ENCODE data around the gene RAPSN.

RAPSN gene

DNA sequence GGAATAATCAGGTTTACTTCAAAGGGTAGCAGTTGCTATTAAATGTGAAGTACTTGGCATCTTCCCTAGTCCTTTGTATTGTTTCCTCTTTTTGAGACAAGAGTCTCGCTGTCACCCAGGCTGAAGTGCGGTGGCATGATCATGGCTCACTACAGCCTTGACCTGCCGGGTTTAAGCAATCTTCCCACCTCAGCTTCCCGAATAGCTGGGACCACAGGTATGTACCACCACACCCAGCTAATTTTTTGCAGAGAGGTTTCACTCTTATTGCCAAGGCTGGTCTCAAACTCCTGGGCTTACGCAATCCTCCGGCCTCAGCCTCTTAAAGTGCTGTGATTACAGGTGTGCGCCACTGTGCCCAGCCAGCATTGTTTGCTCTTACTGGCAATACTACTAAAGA is 36.2 kb upstream of the RAPSN start:
- TF ChIP-seq PAX5 (IDR thresholded peaks at IDR 0.05; ENCODE audit: insufficient read depth, low read length, severe bottlenecking) = no peak
- no peak for TF ChIP-seq TAF1 (IDR thresholded peaks at IDR 0.05; ENCODE audit: low read depth, low read length)
- no peak for TF ChIP-seq SPI1 (IDR thresholded peaks at IDR 0.05; ENCODE audit: low read depth, low read length)
- TF ChIP-seq POLR2A (IDR thresholded peaks at IDR 0.05; ENCODE audit: low read depth, low read length) = no peak
- TF ChIP-seq POLR2AphosphoS5 (IDR thresholded peaks at IDR 0.05; ENCODE audit: low read depth, low read length) = no peak
- no peak for TF ChIP-seq POU2F2 (IDR thresholded peaks at IDR 0.05; ENCODE audit: low read depth, low read length)
- DNase-seq (ENCODE audit: insufficient read length, low spot score) (no peak), FAIRE-seq (no peak)

DNA sequence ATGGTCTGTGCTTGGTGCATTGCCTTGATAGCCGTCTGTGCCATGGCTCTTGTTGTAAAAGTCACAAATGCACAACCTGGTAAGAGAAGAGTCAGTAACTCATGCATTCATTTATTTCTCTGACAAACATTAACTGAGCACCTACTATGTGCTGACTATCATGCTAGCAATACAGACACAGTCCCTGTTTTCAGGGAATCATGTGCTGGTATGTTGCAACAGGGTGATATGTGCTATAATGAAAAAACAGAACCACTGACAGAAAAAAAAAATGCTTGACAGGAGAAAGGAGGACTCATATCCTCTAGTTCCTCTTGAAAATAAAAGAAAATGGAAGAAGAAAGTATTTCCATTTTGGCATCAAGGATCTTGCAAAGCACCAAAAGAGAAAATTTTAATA is 34.5 kb upstream of the RAPSN start:
- FAIRE-seq (no peak), DNase-seq (ENCODE audit: insufficient read length, low spot score) (no peak)
- TF ChIP-seq POU2F2 (IDR thresholded peaks at IDR 0.05; ENCODE audit: low read depth, low read length) (no peak), TAF1 (IDR thresholded peaks at IDR 0.05; ENCODE audit: low read depth, low read length) (no peak), SPI1 (IDR thresholded peaks at IDR 0.05; ENCODE audit: low read depth, low read length) (no peak)

DNA sequence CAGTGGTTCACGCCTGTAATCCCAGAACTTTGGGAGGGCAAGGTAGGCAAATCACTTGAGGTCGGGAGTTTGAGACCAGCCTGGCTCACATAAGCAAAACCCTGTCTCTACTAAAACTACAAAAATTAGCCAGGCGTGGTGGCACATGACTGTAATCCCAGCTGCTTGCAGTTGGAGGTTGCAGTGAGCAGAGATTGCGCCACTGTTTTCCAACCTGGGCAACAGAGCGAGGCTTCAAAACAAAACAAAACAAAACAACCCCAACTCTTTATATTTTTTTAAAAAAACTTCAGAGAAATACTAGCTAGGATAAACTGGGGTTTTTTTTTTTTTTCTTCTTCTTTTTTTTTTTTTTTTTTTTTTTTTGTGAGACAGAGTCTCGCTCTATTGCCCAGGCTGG is 31.8 kb upstream of the RAPSN start:
- DNase-seq (ENCODE audit: insufficient read length, low spot score) = no peak
- TF ChIP-seq POLR2A (IDR thresholded peaks at IDR 0.05; ENCODE audit: low read depth, low read length) (no peak), PAX5 (IDR thresholded peaks at IDR 0.05; ENCODE audit: insufficient read depth, low read length, severe bottlenecking) (no peak), POLR2AphosphoS5 (IDR thresholded peaks at IDR 0.05; ENCODE audit: low read depth, low read length) (no peak), POU2F2 (IDR thresholded peaks at IDR 0.05; ENCODE audit: low read depth, low read length) (no peak)
- no peak for FAIRE-seq

DNA sequence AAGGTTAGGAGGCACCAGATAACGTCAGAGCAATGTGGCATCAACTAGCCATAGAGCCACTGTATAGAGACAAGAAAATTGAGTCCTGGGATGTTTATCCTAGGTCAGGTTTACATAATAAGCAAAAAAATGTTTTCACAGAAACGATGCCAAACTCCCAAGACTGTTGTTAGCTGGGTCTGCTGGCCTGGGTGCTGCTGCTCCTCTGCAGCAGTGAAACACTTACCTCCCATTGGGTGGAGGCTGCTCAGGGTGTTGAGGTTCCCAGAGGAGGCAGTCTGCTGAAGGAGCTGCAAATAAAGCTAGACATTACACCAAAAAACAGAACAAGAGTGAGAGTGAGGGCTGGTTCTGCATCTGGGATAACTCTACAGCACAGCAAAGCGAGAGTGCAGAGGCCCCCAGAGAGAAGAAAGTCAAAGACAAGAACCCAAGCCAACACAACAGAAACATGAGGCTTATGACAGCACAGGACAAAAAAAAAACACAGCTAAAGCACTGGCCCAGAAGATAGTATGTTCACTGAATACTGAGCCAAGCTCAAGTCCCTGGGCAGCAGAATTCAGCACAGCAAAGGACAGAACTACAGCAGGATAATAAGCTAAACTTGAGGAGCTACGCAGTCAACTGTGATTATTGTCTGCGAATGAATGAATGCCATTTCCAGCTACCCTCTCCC is 29.9 kb upstream of the RAPSN start:
- TF ChIP-seq POLR2AphosphoS5 (IDR thresholded peaks at IDR 0.05; ENCODE audit: low read depth, low read length) = no peak
- no peak for TF ChIP-seq SPI1 (IDR thresholded peaks at IDR 0.05; ENCODE audit: low read depth, low read length)
- no peak for TF ChIP-seq TAF1 (IDR thresholded peaks at IDR 0.05; ENCODE audit: low read depth, low read length)
- no peak for TF ChIP-seq PAX5 (IDR thresholded peaks at IDR 0.05; ENCODE audit: insufficient read depth, low read length, severe bottlenecking)
- no peak for TF ChIP-seq POLR2A (IDR thresholded peaks at IDR 0.05; ENCODE audit: low read depth, low read length)
- TF ChIP-seq POU2F2 (IDR thresholded peaks at IDR 0.05; ENCODE audit: low read depth, low read length) = no peak
- FAIRE-seq (no peak), DNase-seq (ENCODE audit: insufficient read length, low spot score) (no peak)

DNA sequence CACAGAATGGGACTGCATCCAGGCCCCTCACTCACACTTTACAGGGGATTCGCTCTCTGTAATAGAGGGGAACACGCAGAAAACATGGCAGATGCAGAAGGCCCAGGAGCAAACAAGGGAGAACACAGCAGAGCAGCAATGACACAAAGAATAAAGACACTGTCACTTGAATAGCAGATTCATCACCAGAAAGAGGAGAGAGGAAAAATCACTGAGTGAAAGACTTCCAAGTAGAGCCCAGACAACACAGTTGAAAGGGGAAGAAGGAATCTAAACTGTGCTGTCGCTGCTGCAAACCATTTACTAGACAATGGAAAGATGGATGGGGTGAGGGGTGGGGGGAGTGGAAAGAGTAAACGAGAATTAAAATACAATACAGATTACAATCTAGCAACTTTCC is 28.8 kb upstream of the RAPSN start:
- FAIRE-seq (no peak), DNase-seq (ENCODE audit: insufficient read length, low spot score) (no peak)
- TF ChIP-seq POU2F2 (IDR thresholded peaks at IDR 0.05; ENCODE audit: low read depth, low read length) = no peak

DNA sequence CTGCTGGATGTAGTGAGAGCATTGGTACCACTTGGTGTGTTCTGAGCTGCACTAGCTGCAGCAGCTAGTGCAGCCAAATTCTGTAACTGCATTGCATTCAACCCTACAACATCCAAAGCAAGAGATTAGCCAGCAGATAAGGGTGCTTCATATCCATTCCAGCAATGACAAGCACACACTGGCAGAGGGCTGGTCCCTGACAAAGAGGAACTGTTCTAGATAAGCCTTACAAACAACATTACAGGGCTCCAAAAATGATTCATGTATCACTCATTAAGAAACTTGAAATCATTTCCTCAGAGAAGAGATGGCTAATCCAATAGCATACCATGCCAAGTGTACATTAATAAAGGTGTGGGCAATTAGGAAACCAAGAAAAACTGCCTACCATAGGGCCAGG is 28.4 kb upstream of the RAPSN start:
- FAIRE-seq = no peak
- TF ChIP-seq POU2F2 (IDR thresholded peaks at IDR 0.05; ENCODE audit: low read depth, low read length) (no peak), SPI1 (IDR thresholded peaks at IDR 0.05; ENCODE audit: low read depth, low read length) (peak; percentile 38; the same call in 1 of the 2 replicates)
- DNase-seq (ENCODE audit: insufficient read length, low spot score) = no peak

DNA sequence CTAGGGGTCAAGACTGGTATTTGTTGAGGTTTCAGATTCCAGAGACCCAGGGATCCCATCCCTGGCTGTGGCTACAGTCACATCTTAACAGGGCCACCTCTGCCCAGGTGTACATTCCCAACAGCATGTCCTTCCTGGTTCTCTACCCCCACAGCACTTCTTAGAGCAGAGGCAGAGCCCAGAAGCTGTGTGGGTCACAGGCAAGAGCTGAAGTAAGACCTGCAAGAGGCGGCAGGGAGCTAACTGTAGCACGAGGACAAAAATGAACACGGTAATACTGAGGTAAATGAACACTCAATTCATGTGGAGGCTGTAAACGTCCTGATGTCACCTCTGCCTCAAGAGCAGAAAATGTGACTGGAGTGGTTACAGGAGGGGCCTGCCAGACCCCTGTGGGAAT is 21.7 kb upstream of the RAPSN start:
- DNase-seq (ENCODE audit: insufficient read length, low spot score) (no peak), FAIRE-seq (no peak)
- TF ChIP-seq POLR2A (IDR thresholded peaks at IDR 0.05; ENCODE audit: low read depth, low read length) (no peak), SPI1 (IDR thresholded peaks at IDR 0.05; ENCODE audit: low read depth, low read length) (no peak), PAX5 (IDR thresholded peaks at IDR 0.05; ENCODE audit: insufficient read depth, low read length, severe bottlenecking) (no peak), POU2F2 (IDR thresholded peaks at IDR 0.05; ENCODE audit: low read depth, low read length) (no peak), TAF1 (IDR thresholded peaks at IDR 0.05; ENCODE audit: low read depth, low read length) (no peak), POLR2AphosphoS5 (IDR thresholded peaks at IDR 0.05; ENCODE audit: low read depth, low read length) (no peak)

DNA sequence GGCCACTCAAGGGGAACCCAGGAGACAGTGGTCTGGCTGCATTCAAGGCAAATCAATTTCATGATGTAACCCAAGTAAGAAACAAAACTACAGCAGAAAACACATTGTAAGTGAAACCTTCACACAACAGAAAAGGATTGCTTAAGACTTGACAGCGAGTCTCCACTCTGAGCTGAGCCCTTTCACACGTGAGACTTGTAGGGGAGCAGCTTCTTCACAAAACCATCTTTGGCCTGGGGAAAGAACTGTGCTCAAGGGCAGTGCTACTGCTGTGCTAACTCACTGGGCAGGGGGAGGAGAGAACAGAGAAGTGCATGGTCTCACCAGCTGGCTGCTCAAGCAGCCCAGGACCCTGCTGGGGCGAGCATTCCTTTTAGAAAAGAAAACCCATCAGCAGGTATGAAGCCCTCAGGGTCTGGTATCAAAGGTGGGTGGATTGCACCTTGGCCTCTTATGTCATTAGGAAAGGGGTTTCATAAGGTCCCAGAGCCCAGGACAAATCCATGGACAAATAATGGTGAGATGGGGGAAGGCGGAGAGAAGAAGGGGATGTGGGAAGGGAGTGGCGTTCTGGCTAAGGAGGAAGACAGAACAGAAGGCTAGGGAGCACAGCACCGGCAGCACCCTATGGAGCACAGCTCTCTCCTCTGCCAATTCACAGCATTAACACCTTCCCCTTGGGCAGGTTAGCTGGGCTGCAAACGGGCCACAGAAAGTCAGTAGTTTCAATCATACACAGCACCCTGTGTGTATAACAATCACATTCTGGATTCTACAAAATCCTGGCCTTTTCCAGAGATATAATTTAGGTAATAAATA is 20.6 kb upstream of the RAPSN start:
- no peak for DNase-seq (ENCODE audit: insufficient read length, low spot score)
- FAIRE-seq = no peak
- TF ChIP-seq POLR2AphosphoS5 (IDR thresholded peaks at IDR 0.05; ENCODE audit: low read depth, low read length) = no peak
- TF ChIP-seq POLR2A (IDR thresholded peaks at IDR 0.05; ENCODE audit: low read depth, low read length) = no peak
- no peak for TF ChIP-seq SPI1 (IDR thresholded peaks at IDR 0.05; ENCODE audit: low read depth, low read length)
- no peak for TF ChIP-seq PAX5 (IDR thresholded peaks at IDR 0.05; ENCODE audit: insufficient read depth, low read length, severe bottlenecking)
- TF ChIP-seq TAF1 (IDR thresholded peaks at IDR 0.05; ENCODE audit: low read depth, low read length) = no peak
- no peak for TF ChIP-seq POU2F2 (IDR thresholded peaks at IDR 0.05; ENCODE audit: low read depth, low read length)

DNA sequence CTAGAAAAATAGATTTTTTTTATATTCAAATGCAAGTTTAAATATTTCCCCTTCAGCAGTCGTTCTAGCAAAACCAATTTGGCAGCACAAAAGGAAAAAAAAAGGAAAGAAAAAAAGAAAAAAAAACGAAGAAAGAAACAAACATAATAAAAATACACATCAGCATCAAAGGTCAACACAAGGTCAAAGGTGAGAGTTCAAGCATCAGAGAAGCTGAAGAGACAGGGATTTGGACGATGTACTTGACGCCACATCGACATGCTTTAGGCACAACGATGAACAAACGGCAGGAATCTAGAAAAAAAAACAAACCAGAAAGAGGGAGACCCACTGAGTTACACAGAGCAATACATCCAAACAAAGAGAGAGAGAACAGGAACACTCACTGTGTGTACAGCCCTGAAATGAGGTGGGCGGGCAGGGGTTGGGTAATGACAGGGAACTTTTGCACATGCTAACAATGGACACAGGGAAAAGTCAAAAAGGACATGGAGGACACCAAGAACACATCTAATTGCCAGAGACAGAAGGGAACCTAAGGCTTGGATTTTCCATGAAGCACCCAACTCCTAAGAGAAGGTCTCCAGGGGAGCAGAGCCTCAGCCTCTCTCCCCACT is 19.8 kb upstream of the RAPSN start:
- no peak for TF ChIP-seq POU2F2 (IDR thresholded peaks at IDR 0.05; ENCODE audit: low read depth, low read length)
- no peak for TF ChIP-seq POLR2A (IDR thresholded peaks at IDR 0.05; ENCODE audit: low read depth, low read length)
- no peak for TF ChIP-seq SPI1 (IDR thresholded peaks at IDR 0.05; ENCODE audit: low read depth, low read length)
- TF ChIP-seq POLR2AphosphoS5 (IDR thresholded peaks at IDR 0.05; ENCODE audit: low read depth, low read length) = no peak
- no peak for TF ChIP-seq TAF1 (IDR thresholded peaks at IDR 0.05; ENCODE audit: low read depth, low read length)
- TF ChIP-seq PAX5 (IDR thresholded peaks at IDR 0.05; ENCODE audit: insufficient read depth, low read length, severe bottlenecking) = no peak
- DNase-seq (ENCODE audit: insufficient read length, low spot score) = no peak
- no peak for FAIRE-seq

DNA sequence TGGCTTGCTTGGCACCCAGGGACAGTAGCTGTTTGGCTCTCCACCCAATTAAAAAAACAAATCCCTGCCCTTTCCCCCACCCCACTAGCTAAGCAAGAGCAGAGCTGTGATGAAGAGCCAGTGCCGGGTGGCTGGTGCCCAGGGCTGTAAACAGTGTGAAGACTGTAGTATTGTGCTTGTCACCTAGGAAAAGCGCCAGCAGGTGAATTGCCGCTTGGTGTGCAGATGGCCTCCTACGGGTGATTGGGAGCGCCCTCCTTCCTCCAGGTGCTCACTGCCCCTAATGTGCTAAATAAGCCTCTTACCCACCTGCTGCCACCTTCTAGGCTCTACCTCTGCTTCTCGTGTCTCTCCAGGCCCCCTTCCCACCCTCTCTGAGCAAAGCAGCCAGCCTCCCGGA is 18.4 kb upstream of the RAPSN start:
- FAIRE-seq (no peak), DNase-seq (ENCODE audit: insufficient read length, low spot score) (no peak)
- no peak for TF ChIP-seq POU2F2 (IDR thresholded peaks at IDR 0.05; ENCODE audit: low read depth, low read length)
- TF ChIP-seq TAF1 (IDR thresholded peaks at IDR 0.05; ENCODE audit: low read depth, low read length) = no peak
- TF ChIP-seq POLR2A (IDR thresholded peaks at IDR 0.05; ENCODE audit: low read depth, low read length) = no peak
- no peak for TF ChIP-seq PAX5 (IDR thresholded peaks at IDR 0.05; ENCODE audit: insufficient read depth, low read length, severe bottlenecking)
- no peak for TF ChIP-seq POLR2AphosphoS5 (IDR thresholded peaks at IDR 0.05; ENCODE audit: low read depth, low read length)
- TF ChIP-seq SPI1 (IDR thresholded peaks at IDR 0.05; ENCODE audit: low read depth, low read length) = no peak

Data from GM12891 (cell line).